GM12801 (cell line): ENCODE results near the gene MYH7B.

ENCODE experiments used
- CTCF ChIP-seq: IDR thresholded peaks from one replicate; pipeline ENCODE4 v1.5.1; 2011; ENCODE audit warnings: control low read depth; ENCODE audit not compliant: insufficient read length; ENCODE audit errors: extremely low read depth

Gene MYH7B

GRCh38 chr20:35000922-35001595 lies 45.4 kb downstream of the MYH7B start:
- TF ChIP-seq CTCF, result no peak

- no peak for TF ChIP-seq CTCF
Measured at GRCh38 chr20:35001596-35002362, 46.1 kb downstream of the MYH7B start.

GRCh38 chr20:35002426-35003210 lies 47.0 kb downstream of the MYH7B start:
- TF ChIP-seq CTCF, result no peak

- no peak for TF ChIP-seq CTCF
Measured at GRCh38 chr20:35003211-35004031, 47.8 kb downstream of the MYH7B start.

GRCh38 chr20:35004051-35004725 lies 48.5 kb downstream of the MYH7B start:
- no peak for TF ChIP-seq CTCF

- TF ChIP-seq CTCF, result no peak
Measured at GRCh38 chr20:35004749-35005462, 49.2 kb downstream of the MYH7B start.
